Right lobe of liver (tissue), 6 donors: Measurements from ENCODE around the gene CT47B1. TPM values are rescaled to one million over a fixed set of nuclear protein-coding genes. Genes with fewer than 3 reads are reported as not detected.
"Not testable (repeated sequence)": the region's sequence is repeated elsewhere in the genome, so short reads cannot be mapped to it uniquely, and the experiment has no call there.

Experiments
- ATAC-seq, 4 donors: fragments of 200-7000 bp; cut with Tn5 transposase; one replicate each; pipeline ENCODE4 v1.9.1; 2020; ENCODE audit warnings: mild to moderate bottlenecking in 4 of 4, moderate library complexity in 4 of 4
- DNase-seq, 3 donors: peaks; one replicate each; pipeline ENCODE4 v3.0.0-alpha.2; 2020
- H3K27ac ChIP-seq, 3 donors: fragments of 200-600 bp; one replicate each; pipeline ENCODE4 v1.8.0; 2022
- H3K27me3 ChIP-seq, 2 donors: fragments of 200-600 bp; one replicate each; pipeline ENCODE4 v1.8.0; 2022
- H3K36me3 ChIP-seq, 4 donors: fragments of 200-600 bp; sonication (generic) in 1 of 4; one replicate each; pipeline versions ENCODE4 v1.5.1 to v1.8.0; 2017 to 2022; ENCODE audit warnings: control low read depth in 1 of 4
- H3K4me1 ChIP-seq, 4 donors: fragments of 200-600 bp; sonication (generic) in 1 of 4; one replicate each; pipeline versions ENCODE4 v1.5.1 to v1.8.0; 2017 to 2022; ENCODE audit warnings: control low read depth in 1 of 4
- H3K4me3 ChIP-seq, 3 donors: fragments of 200-600 bp; one replicate each; pipeline ENCODE4 v1.8.0; 2022
- H3K9me3 ChIP-seq, 4 donors: fragments of 200-600 bp; sonication (generic) in 1 of 4; one replicate each; pipeline versions ENCODE4 v1.5.1 to v1.8.0; 2017 to 2022; ENCODE audit warnings: control low read depth in 1 of 4
- CTCF ChIP-seq, 4 donors: fragments of 200-600 bp in 3 of 4; fragments of 450-650 bp in 1 of 4; IDR thresholded peaks; one replicate each; pipeline versions ENCODE4 v1.5.1 to v1.8.0; 2016 to 2022; ENCODE audit warnings: antibody characterized with exemption in 4 of 4, mild to moderate bottlenecking in 2 of 4
- POLR2A ChIP-seq: fragments of 450-650 bp; IDR thresholded peaks from one replicate; pipeline ENCODE4 v1.6.1; 2017; ENCODE audit warnings: antibody characterized with exemption, mild to moderate bottlenecking
- WGBS: methylation state at CpG from one replicate; pipeline ENCODE4 v1.1.6; 2018; ENCODE audit warnings: low coverage, low lambda C conversion rate; ENCODE audit not compliant: insufficient coverage; ENCODE audit errors: missing lambda C conversion rate; 5-methylcytosine and 5-hydroxymethylcytosine counted together
- intact Hi-C, 2 donors: fragments of 100-400 bp; cut with DNase I; formaldehyde crosslinking; loops; one replicate each; pipeline versions ENCODE4 v1.11.2 to v1.14.1; 2022
- long read RNA-seq: library from polyadenylated mRNA; unstranded; transcript quantifications from one replicate; pipeline ENCODE4 v2.0.0, GENCODE V29; 2019
- total RNA-seq, 6 experiments: library from RNA; depleted of rRNA in 2 of 6; stranded (reverse); fragments of >200 nt in 2 of 6; fragmentation: NEBNext Ultra II Directional in 3 of 6; extraction: Animal tissue kit (Norgen Biotek cat#: 25700) in 3 of 6; gene quantifications; one replicate each; pipeline versions ENCODE4 v1.1.0 to v1.2.4, GENCODE V29; 2016 to 2023
- donor health status: DM: no; HTN: yes; CAD: no.
- donor health status: DM: no; HTN: no; CAD: no.
- donor health status: DM: no; HTN: no; CAD: no.
- donor health status: DM: no; HTN: yes; CAD: no.
- donor health status: DM: no; HTN: yes; CAD: no.

CT47B1 gene
- not detected for total RNA-seq
- long read RNA-seq: 0 reads

- H3K4me3 ChIP-seq, ATAC-seq, H3K36me3 ChIP-seq, H3K27me3 ChIP-seq, DNase-seq, H3K27ac ChIP-seq, H3K9me3 ChIP-seq, intact Hi-C loops, H3K4me1 ChIP-seq: not testable (repeated sequence)
- no CpG with 5 or more reads among the region's 7 CpGs for WGBS
Measured at GRCh38 chrX:120875766-120876165, at the start of gene CT47B1. Gene CT47B1, minus strand, starts transcription at chrX:120875866. Its CDS starts 196 bp downstream, at chrX:120875670.

- WGBS: 93% methylated on average over 15 of the region's 61 CpGs
- Histone ChIP-seq H3K4me1 (no peaks in the 10 kb centered on the region), H3K27me3 (no peaks in the 10 kb centered on the region), H3K9me3 (no peaks in the 10 kb centered on the region), H3K36me3 (no peaks in the 10 kb centered on the region), H3K27ac (no peak overlapping the region), H3K4me3 (no peak overlapping the region)
- ATAC-seq: no peak
- no peak for TF ChIP-seq CTCF (IDR thresholded peaks at IDR 0.05)
- no peak for TF ChIP-seq POLR2A
- intact Hi-C loops: no loop called here
- DNase-seq: no peak
Measured at GRCh38 chrX:120874678-120875557, 748 bp downstream of the CT47B1 start.

GRCh38 chrX:120857240-120857639 is 18.4 kb downstream of the CT47B1 start:
- no peak overlapping the region for H3K27ac ChIP-seq
- TF ChIP-seq CTCF (IDR thresholded peaks at IDR 0.05) (no peak), POLR2A (no peak)
- WGBS: 52% methylated on average over 3 of the region's 4 CpGs
- no peak for DNase-seq
- no peaks in the 10 kb centered on the region for H3K27me3 ChIP-seq
- H3K4me1 ChIP-seq: no peaks in the 10 kb centered on the region
- no peaks in the 10 kb centered on the region for H3K36me3 ChIP-seq
- intact Hi-C loops: no loop called here
- no peak overlapping the region for H3K4me3 ChIP-seq
- no peak for ATAC-seq
- H3K9me3 ChIP-seq: no peaks in the 10 kb centered on the region

- DNase-seq (no peak), ATAC-seq (no peak)
- Histone ChIP-seq H3K4me3 (no peak overlapping the region), H3K4me1 (no peaks in the 10 kb centered on the region), H3K27ac (no peak overlapping the region), H3K36me3 (no peaks in the 10 kb centered on the region), H3K9me3 (no peaks in the 10 kb centered on the region), H3K27me3 (no peaks in the 10 kb centered on the region)
- TF ChIP-seq POLR2A (no peak), CTCF (IDR thresholded peaks at IDR 0.05) (no peak)
- 21% methylated on average over 2 of the region's 2 CpGs for WGBS
- intact Hi-C loops: no loop called here
Measured at GRCh38 chrX:120840827-120841226, 34.8 kb downstream of the CT47B1 start.

- Histone ChIP-seq H3K36me3 (no peaks in the 10 kb centered on the region), H3K4me3 (no peak overlapping the region), H3K27ac (no peak overlapping the region), H3K9me3 (no peaks in the 10 kb centered on the region), H3K4me1 (no peaks in the 10 kb centered on the region), H3K27me3 (no peaks in the 10 kb centered on the region)
- ATAC-seq (peak in 1 of 4 donors; percentile 44), DNase-seq (no peak)
- intact Hi-C loops: no loop called here
- TF ChIP-seq CTCF (IDR thresholded peaks at IDR 0.05) (no peak), POLR2A (no peak)
Measured at GRCh38 chrX:120839491-120839890, 36.2 kb downstream of the CT47B1 start.

GRCh38 chrX:120827213-120827612 is 48.5 kb downstream of the CT47B1 start:
- DNase-seq, H3K9me3 ChIP-seq, H3K36me3 ChIP-seq, intact Hi-C loops, H3K27ac ChIP-seq, H3K4me1 ChIP-seq, H3K27me3 ChIP-seq, ATAC-seq, H3K4me3 ChIP-seq: not testable (repeated sequence)
- WGBS: 60% methylated on average over 1 of the region's 1 CpG
